Activated CD8-positive, alpha-beta memory T cell treated with anti-CD3 and anti-CD28 coated beads, Interleukin-2, amount 50 U/mL, for 1 hour (primary cell): ENCODE measurements around the gene PODXL.

Experiments used
- DNase-seq: peaks from one replicate; pipeline ENCODE4 v3.0.0-alpha.2; 2020; ENCODE audit errors: extremely low read depth

PODXL gene

DNA sequence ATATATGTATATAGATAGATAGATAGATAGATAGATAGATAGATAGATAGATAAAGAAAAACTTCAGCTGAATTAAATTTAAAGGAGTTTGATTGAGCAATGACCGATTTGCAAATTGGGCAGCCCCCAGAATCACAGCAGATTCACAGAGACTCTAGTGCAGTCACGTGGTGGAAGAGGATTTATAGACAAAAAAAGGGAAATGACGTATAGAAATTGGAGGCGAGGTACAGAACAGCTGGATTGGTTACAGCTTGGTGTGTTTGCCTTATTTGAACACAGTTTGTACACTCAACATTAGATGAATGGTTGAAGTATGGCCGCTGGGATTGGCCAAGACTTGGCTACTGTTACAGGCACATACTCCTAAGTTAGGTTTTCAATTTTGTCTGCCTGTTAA lies 8.2 kb upstream of the PODXL start:
- no peak for DNase-seq

DNA sequence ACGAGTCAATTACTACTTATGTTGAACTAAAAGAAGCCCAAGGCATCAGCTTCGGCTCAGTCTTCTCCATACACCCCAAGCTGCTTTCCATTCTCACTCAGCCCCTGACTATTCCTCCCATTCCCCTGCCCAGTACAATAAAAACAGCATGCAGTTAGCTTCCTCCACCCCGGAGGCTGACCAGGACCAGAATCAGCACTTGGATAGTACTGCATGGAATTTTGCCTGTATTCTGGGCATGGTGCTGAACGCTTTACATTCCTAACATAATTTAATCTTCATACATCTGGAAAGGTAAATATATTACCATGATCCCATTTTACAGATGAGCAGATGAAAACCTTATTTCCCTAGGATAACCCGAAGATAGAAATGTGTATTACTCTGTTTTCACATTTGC lies 7.5 kb upstream of the PODXL start:
- no peak for DNase-seq

DNA sequence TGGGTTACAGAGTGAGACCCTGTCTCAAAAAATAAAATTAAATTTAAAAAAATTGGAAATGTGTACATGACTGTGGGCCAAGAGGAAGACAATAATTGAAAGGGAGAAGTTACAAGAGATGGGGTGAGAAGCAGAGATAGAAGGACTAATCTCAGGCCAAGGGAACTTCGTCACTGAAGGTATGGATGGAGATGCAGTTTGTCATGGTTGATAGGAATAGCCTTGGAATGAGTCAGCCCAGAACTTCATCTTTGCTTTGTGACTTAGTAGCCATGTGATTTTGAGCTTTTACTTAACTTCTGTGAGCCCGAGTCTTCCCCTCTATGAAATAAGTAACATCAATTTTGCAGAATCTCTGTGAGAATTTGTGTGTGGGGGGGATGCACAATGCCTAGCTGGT lies 6.5 kb upstream of the PODXL start:
- no peak for DNase-seq

- no peak for DNase-seq
These were observed 3.6 kb upstream of the PODXL start for GRCh38 chr7:131560061-131560460.

- DNase-seq = no peak
These were observed 1.4 kb upstream of the PODXL start for GRCh38 chr7:131557652-131558385.

- DNase-seq = no peak
These were observed 652 bp upstream of the PODXL start for GRCh38 chr7:131556909-131557651.

- no peak for DNase-seq
These were observed 826 bp downstream of the PODXL start for GRCh38 chr7:131555552-131556052.

DNA sequence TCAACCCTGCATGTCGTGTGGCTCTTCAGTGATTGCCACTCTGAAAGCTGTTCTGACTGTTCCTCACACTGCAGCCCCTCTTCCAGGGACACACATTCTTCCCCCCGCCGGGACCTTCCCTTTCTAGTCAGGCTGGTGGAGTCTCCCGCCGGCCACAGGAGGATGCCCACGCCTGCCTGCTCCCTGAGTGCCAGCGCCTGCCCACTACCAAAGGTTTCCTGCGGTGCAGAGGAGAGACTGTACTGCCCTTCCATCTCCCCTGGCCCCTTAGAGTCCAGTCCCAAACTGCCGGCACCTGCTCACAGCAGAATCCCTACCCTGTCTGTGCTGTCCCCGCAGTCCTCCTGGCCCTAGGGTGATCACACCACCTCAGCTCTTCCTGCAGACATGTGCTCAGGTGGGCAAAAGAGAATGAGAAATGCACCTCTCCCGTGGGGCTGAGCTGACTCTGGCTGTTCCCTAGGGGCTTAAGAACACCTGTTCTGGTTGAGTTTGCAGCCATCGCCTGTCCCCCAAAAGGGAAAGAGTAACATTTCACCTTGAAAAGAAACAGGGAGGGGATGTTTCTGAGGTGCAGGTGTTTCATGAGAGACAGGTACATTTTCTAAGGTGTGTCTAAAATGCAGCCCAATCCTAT lies 1.4 kb downstream of the PODXL start:
- no peak for DNase-seq

DNA sequence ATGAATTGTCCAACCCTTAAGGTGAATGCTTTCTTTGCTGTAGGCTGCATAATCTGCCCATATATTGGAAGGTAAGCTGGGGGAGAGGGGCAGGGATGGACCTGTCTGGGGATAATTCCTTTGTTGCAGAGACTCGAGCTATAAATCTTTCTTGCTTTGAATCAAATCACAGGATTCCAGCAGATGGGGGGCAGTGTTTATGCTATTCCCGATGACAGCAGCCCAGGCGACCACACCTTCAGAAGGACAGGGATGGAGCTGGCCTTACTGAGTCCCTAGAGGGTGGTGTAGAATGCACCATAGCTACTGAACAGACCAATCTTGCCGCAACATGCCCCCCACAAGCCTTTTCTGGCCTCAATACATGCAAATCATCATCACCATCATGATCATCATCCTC lies 2.5 kb downstream of the PODXL start:
- no peak for DNase-seq

DNA sequence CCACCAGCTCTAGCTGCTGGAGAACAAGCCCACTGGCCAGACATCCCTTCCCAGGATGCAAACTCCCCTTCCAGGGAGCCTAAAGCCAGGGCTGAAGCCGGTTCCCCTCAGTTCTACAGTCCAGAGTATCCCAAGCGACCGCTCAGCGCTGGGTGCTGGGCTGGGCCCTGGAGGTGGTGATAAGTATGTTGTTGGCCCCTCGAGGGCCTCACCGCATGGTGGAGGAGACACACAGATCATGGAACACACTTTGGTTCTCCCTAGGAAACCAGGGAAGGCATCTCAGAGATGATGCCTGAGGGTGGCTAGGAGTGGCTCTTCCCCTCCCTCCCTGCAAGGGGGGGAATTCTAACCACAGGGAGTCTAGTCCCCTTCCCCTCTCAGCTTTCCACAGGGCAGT lies 4.4 kb downstream of the PODXL start:
- no peak for DNase-seq

DNA sequence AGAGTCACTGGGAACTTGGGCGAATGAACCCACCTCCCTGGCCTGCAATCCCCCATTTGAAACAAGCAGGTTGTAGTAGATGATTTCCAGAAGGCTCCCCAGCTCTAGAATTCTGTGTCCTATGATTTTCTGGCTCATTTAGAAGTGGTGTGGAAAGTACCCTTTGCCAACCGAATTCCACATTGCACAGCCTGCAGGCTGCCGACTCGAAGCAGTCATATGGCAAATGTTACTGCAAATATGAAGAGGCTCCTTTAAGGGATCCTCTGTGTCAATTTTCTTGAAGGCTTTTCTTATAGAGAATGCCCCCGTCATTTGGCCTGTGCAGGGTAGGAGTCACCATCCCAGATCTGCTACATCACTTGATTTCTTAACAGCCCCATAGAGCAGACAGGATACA lies 5.6 kb downstream of the PODXL start:
- no peak for DNase-seq

DNA sequence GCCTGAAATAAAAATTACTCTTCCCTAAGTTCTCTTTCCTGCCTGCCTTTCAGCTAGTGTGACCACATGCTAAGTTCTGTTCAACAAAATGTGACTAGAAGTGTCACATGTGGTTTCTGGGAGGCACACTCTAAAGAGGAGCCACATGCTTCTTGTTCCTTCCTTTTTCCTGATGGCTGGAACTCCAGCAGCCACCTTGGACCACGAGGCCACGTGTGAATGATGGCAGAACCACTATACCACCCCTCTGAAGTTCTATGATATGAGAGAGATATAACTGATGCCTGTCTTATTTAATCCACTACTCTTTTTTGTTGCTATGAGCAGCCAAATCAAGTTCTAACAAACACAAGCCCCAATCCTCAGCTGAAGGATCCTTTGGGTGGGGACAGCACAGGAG lies 8.1 kb downstream of the PODXL start:
- DNase-seq = no peak

DNA sequence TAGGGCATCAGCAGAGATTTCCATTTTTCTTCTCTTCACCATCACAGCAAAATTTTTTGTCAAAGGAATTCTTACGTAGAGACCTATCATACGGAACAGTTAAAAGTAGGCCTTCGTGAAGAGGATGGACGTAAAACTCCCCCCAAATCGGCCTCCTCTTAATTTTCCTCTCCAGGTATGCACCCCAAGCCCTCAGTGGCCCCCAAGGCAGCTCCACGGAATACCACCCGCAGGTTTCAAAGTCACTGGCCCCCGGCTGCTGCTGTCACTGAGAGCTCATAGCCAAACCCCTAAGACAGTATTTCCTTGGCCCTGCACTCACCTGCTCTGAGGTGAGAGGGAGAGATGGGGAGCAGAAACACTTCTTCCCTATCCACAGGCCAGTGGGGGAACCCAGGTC lies 8.8 kb downstream of the PODXL start:
- DNase-seq = no peak

DNA sequence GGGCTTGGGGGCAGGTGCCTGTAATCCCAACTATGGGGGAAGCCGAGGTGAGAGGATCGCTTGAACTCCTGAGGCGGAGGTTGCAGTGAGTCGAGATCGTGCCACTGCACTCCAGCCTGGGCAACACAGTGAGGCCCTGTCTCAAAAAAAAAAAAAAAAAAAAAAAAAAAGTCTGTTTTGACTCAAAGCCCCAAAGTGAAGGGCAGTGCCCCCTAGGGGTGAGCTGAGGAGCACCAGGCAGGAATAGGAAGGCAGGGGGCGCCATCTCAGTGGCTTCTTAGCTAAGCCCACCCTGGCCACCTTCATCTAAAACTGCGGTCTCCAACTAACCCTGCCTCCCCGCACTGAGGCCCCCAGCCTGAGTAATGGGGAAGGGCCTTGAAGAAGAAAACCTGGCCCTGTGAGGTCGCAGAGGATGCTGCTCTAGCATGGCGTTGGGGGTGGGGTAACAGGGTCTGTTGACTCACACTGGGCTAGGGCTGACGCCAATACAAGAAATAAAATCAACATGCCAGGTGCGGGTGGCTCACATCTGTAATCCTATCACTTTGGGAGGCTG lies 9.8 kb downstream of the PODXL start:
- DNase-seq = no peak

GRCh38 chr7:131546126-131546525 lies 10.3 kb downstream of the PODXL start:
- DNase-seq = no peak

- DNase-seq = no peak
These were observed 11.8 kb downstream of the PODXL start for GRCh38 chr7:131544449-131545301.

DNA sequence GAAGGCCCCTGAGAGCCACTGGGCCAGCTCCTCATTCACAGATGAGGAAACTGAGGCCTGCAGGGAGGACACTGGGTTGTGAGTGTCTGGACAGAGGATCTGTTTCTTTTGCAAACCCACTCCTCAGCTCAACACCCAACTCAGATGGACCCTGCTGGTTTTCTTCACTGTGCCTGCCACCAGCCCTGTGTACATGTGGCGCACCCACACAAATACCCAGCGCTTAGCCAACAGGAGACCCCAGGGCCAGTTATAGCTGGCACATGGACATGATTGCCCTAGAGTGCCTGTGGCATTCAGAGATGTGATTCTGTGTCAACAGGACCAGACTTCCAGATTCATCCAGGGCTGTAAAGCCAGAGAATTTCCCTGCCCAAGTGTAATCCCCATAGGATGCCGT lies 12.4 kb downstream of the PODXL start:
- no peak for DNase-seq

DNA sequence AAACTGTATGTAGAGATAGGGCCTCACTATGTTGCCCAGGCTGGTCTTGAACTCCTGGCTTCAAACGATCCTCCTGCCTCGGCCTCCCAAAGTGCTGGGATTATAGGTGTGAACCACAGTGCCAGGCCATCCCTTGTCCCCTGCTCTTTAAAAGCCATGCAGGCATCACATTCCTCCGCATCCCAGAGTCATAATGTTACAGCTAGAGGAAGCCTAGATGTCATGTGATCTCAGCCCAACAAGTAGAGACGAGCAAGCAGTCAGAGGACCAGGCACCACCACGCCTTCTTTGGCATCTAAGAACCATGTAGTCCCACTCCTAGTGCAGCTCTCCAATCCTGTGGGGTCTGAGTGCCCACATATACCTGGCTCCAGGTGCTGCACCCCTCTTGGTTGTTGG lies 13.1 kb downstream of the PODXL start:
- DNase-seq = no peak

- DNase-seq = no peak
These were observed 15.8 kb downstream of the PODXL start for GRCh38 chr7:131540491-131541162.

DNA sequence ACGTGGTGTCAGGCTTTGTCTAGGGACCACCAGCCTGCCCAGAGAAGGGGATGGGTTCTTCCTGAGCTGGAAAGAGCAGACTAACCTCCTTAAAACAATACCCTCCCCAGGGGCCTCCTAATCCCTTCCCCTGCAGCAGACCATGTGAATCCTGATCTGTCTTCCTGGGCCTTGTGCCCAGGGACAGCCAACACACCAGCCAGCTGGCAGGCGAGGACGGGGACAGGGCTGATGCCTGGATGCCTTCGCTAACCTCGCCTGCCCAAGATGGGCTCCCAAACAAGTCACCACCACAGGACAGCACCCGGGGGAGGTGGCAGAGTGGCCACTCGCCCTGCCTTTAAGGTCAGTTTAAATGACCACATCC lies 17.6 kb downstream of the PODXL start:
- no peak for DNase-seq
